GM19328 (cell line): ENCODE measurements around the gene ATP10B.
A peak's percentile ranks its signal among the peaks of the same experiment; 100 is the strongest.
"Not testable (repeated sequence)": the region's sequence is repeated elsewhere in the genome, so short reads cannot be mapped to it uniquely, and the experiment has no call there.

Experiments used
- ATAC-seq: cut with Tn5 transposase; IDR thresholded peaks from one replicate; pipeline ENCODE4 v1.9.1; 2021; ENCODE audit warnings: mild to moderate bottlenecking, moderate library complexity; ENCODE audit not compliant: unreplicated experiment

ATP10B gene

DNA sequence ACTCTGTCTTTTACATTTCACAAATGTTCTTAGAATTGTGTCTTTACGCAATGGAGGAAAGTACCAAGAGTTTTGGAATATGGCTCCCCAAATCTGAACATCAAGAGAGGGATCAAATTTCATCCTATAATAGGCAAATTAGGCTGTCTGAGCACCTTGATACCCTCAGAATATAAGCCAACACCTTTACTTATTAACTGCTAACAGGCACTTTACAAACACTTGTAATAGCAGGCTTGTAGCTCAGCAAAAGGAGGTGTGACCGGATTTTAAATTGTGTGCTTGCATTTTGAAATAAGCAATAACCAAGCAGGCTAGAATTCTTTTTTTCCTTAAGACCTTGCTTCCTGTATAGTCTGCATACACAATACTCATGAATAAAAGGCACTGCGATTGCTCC, 92.0 kb downstream of the ATP10B start:
- no peak for ATAC-seq

DNA sequence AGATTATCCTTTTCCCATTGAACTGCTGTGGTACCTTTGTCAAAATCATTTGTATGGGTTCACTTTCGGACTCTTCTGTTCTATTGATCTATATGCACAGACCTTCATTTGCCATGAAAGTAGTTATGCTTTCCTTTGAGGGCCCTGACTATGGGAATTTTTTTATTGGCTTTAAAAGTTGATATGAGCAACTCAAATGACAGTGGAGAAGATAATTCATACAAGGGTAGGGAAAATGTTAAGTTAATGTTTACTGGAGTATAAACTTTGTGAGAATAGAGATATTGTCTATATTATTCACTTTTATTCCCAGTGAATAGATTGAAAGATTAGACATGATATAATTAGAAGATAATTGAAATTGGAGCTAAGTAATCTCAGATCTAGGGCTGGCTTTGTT, 94.8 kb downstream of the ATP10B start:
- no peak for ATAC-seq

DNA sequence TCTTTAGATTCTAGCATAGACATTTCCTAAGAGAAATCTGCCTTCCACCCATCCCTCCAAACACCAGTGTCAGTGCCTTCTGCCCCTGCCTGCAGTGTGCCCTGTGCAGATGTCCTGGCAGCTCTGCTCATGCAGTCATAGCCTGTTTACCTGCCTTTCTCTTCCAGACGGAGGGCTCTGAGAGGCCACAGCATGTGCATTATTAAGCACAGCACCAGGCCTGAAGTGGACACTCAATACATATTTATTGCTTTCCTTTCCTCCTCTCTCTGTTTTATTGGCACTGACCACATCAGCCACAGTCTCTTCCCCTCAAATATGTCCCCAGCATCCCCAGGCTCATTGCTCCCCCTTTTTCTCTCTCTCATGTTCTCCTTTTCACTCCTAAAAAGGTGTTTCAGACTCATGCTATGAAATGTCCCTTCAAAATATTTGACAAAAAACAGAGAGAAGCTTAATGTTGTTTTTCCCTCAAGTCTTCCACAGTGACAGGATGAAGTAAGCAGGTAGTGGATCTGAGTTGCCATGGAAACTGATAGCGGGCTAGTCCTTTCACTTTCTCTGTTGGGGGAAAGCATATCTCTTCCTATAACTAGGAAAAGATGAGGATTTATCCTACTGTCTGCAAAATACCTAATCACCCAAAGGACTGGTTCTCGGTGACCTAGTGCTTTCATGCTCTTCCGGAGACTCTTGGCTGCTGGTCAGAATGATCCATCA, 100.9 kb downstream of the ATP10B start:
- no peak for ATAC-seq

DNA sequence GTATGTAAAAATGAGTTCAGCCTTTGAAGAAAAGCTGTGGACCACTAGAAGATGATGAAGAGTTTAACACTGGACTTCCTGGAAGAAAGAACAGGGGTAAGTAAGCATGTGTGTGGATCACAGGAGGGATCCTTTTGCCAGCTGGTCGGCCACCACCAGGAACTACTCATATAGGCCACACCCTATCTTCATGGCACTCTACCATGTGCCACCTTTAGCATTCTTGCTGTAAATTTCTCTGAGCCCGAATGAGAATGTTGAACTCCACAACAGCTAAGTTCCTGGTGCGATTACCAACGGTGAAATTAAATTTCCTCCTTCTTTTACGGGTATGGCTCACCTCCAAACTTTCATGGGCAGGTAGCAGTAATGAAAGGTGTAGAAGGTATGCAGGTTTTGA, 102.3 kb downstream of the ATP10B start:
- ATAC-seq = no peak

DNA sequence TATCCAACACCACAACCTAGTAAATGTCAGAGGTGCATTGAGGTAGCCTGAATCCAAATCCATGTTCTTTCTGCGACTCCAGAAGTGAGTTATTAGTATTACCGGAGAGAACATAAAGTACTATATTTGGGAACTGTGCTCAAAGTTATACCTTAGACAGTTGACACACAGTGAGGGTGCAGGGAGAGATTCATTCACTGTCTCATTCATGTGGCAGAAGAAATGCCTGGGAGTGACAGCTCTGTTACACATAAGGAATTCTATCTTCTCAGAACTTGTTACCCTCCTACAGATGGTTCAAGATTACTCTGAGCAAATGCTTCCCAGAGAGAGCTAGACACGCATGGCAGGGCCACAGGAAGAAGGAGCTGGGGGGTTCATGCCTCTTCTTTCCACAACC, 103.0 kb downstream of the ATP10B start:
- no peak for ATAC-seq

DNA sequence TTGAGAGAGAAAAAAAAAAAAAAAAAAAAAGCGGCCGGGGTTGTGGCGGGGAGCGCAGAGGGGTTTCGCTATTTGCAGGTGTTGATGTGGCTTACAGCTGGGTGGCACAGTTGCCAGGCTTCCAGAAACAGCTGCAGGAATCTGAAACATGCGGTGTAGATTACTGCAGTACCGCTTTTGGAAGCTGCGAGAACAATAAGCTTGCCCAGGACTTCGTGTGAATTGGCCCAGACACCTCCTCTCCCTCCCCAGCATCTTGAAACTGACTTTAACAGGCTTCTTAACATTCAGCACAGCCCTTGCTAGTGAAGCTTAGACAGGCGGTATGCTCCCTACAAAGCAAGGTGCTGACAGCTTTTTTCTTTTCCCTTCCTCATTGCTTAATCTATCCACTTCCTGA, 104.0 kb downstream of the ATP10B start:
- no peak for ATAC-seq

DNA sequence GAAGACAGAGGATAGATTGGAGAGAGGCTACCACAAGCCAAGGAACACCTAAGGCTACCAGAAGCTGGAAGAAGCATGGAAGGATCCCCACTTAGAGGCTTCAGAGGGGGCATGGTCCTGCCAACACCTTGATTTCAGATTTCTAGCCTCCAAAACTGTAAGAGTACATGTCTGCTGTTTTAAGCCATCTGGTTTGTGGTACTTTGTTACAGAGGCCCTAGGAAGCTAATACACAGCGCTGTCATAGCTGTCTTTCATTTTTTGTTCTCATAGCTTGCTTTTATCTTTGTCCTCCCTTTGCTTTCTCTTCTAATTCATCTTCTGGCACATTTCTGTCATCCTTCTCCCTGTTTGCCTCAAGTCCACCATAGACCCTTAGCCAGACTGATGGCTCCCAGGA, 104.5 kb downstream of the ATP10B start:
- no peak for ATAC-seq

DNA sequence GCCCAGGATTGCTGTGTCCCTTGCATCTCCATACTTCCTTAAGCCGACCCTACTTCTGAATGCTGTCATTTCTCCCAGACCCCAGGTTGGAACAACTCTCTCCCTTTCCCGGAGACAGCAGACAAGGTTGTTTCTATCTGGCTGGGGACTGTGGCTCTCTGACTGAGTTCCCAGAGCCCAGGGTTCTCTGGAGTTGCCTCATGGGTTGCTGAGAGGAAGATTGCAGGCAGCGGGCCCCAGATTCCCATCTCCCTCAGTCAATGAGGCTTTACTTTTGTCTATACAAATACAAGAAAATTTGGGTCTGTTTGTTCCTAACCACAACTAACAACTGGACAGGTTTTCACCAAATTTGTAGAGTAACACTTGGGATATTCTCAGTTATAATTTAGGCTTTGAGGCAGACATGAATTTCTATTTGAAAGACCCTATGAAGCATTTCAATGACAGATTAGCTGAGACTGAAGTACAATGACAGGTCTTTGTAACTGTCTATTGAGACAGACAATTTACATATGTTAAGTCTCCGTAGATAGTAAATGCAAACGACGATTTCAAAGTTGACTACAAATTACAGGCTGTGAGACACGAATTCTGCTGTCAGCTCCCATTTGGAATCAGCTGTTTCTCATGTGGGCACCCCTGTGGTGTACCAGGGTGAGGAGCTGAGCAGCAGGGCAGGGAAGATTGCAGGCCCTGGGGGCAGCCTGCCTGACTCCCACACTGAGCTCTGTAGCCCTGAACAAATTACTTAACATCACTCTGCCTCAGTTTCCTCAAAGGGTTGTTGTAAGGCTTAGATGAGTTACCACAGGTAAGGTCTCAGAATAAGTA, 107.5 kb downstream of the ATP10B start:
- ATAC-seq = no peak

DNA sequence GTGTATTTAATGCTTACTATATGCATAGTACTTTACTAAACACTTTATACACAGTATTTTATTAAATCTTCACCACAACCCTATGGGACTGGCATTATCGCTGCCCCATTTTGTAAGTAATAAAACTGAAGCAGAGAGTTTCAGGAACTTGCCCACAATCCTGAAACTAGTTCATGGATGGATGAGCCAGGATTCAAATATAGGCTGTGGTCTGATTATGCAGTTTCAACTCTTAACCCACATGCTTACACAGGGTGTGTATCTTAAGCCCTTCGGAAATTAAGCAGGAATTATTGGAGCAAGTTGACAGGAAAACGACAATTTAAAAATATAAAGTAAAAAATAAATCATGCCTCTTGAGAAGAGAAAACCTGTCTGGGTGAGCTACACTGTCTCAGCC, 109.0 kb downstream of the ATP10B start:
- peak; percentile 55 for ATAC-seq

DNA sequence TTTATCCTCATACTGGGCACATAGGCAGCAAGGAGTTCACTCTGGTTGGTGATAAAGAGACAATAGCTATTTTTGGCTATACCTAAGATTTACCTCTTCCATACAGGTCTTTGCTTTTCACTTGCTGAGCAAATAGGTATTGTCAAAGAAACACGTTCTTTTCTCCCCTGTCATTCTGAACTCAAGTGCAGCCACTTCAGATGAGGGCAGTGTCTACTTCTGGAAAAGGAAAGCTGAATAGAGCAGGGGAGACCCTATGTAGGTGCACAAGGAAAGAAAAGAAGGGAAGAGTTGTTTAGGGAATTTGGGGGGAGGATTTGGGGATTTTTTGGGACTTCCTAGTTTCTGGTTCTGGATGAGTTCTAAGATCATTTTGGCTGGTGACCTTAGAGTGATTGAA, 109.6 kb downstream of the ATP10B start:
- no peak for ATAC-seq

DNA sequence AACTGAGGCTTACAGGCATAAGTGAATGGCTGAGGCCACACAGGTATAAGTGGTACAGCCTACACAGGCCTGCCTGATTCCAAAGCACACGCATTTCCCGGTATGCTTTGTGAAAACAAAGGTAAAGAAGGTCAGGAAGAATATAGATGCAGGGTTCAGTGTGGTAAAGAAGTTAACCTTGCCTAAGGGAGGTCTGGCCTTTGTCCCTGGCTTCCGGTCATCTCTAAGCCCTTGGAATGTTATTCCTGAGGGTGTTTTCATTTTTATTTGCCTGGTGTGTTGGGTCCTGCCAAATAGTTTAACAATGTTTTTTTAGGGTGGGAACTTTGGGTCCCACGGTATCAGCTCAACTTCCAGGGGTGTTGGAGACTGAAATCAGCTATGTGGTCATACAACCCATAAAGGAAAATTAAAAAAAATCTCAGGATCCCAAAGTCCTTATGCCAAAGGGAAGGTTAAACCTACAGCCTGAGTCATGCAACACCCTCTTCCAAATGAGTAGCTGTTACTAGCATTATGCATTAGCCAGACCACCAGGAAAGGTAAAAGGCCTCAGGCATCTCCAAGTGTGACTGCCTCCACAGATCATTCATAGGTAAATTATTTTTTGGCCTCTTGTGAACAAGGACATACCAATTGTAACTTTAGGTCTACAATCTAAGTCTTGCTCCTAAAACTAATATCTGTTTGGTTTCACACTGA, 124.6 kb downstream of the ATP10B start:
- no peak for ATAC-seq

DNA sequence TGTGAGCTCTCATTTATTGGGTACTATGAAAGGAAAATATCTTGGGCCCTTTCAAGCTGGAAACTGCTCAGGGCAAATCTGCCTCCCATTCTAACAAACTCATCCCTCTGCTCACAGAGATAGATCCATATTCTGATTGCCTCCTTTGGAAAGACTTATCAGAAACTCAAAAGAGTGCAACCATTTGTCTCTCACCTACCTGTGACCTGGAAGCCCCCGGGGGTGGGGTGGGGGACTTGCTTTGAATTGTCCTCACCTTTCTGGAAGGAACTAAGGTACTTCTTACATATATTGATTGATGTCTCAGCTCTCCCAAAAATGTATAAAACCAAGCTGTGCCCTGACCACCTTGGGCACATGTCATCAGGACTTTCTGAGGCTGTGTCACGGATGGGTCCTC, 125.3 kb downstream of the ATP10B start:
- no peak for ATAC-seq

DNA sequence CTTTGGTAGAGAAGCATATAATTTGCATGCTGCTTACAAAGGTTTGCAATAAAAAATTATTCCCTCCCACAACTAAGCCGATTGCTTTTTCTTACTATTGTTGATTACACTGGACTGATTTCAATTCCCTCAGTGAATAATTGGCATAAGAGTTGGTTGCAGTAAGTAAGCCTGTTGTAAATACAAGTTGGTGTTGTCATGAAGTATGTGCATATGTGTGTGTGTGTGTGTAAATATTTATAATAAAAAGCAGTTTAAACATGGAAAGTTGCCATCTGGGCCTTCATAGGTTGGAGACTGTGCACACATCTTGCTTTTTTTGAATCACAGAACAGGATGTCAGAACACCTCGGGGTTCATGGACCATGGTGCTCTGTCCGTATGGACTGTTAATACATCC, 131.2 kb downstream of the ATP10B start:
- ATAC-seq = no peak

DNA sequence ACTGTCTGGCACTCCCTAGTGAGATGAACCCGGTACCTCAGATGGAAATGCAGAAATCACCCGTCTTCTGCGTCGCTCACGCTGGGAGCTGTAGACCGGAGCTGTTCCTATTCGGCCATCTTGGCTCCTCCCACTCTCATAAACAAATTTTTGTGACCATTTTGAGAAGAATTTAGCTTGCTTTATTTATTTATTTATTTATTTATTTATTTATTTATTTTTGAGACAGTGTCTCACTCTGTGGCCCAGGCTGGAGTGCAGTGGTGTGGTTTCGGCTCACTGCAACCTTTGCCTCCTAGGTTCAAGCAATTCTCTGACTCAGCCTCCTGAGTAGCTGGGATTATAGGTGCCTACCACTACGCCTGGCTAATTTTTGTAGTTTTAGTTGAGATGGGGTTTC, 136.5 kb downstream of the ATP10B start:
- not testable (repeated sequence) for ATAC-seq

DNA sequence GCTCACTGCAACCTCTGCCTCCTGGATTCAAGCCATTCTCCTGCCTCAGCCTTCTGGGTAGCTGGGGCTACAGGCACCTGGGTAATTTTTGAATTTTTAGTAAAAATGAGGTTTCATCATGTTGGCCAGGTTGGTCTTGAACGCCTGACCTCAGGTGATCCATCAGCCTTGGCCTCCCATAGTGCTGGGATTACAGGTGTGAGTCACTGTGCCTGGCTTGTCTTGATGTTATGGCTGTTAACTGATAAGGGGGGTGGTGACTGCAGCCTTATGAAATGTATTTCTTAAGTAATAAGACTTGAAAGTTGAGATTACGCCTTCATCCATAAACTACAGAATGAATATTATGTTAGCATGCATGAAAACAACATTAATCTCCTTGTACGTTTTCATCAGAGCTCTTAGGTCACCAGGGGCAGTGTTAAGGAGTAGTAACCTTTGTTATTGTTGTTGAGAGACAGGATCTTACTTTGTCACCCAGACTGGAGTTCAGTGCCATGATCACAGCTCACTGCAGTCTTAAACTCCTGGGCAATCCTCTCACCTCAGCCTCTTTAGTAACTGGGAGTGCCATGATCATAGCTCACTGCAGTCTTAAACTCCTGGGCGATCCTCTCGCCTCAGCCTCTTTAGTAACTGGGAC, 148.3 kb downstream of the ATP10B start:
- ATAC-seq = no peak

DNA sequence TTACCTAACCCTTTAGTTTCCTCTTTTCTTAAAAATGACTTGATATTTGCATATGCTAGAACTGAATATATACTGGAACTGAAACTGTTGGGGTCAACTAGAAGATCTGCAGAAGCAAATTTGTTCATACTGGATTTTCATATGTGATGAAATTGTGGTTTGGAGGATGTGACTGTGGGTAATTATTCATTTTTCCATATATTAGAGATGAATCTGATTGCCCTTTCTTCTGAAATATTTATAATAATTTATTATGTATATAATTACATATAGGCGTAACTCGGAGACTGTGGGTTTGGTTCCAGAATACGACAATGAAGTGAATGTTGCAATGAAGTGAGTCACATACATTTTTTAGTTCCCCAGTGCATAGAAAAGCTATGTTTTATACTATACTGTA, 149.1 kb downstream of the ATP10B start:
- ATAC-seq = peak; percentile 84

DNA sequence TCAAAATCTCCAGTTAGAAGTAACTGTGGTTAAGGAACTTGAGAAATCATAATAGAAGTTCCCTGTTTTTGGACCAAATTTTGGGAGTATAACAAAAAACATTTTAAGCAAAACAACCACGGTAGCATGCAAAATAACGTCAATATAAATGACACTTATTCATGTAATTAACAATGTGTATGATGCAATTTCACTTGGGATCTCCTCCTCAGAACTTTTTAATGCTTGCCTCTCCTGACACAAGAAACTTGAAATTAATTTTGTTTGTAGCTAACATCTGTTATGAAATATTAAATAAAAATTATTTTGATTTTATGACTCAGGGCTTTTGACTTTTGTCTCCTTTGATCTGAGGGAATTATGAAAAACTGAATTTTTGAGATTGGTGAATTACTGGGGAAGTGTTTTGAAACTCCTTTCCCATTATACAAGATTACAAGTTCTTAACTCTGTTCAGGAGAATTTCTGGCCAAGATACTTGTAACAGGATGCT, 149.7 kb downstream of the ATP10B start:
- no peak for ATAC-seq

DNA sequence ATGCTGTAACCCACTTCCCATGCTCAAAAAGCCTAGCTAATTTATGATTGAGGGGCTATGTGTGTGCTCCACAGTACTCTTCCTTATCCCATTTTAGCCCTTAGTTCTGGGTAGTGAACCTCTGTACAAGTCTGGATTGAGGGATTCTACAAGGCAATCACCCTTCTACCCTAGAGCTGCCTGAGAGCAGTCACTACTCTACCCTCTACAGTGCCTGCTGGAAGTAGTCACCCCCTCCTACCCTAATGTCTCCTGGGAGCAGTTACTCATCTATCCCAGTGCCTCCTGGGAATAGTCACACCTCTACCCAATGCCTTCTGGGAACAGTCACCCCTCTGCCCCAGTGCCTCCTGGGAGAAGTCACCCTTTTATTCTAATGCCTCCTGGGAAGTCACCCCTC, 150.6 kb downstream of the ATP10B start:
- no peak for ATAC-seq

DNA sequence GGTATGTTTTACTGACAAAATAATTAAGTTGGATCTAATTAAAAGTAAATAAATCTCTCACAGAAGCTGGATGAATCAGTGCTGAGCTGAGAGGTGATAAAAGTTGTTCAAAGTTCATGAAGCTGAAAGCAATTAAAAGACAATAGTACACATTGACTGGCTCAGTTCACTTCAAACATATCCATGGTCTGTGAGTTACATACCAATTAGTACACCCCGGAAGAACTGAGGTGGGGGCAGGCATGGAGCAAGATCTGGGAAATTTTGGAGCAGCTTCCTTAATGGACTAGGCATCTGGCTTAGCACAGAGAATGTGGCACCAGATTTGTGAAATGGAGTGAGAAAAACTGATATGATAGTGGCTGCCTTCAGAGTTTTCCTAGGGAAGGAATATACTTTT, 152.7 kb downstream of the ATP10B start:
- no peak for ATAC-seq

DNA sequence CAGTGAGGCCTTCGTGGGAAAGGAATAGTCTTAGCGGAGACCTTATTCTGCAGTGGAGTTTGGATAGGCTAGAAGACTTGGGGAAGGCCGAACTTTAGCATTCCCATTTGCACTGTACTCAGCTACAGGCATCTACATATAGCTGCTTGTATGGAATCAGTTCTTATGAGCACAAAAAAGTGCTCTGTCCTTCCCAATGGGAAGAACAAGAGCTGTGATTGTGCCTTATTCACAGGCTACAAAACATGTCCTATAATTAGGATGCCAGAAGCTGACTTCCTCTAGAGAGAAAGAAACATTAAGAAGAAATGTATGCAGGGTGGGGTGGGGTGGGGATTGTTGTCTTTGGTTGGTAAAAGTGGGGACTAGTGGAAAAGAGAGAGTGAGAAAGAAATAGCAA, 154.7 kb downstream of the ATP10B start:
- ATAC-seq = no peak

DNA sequence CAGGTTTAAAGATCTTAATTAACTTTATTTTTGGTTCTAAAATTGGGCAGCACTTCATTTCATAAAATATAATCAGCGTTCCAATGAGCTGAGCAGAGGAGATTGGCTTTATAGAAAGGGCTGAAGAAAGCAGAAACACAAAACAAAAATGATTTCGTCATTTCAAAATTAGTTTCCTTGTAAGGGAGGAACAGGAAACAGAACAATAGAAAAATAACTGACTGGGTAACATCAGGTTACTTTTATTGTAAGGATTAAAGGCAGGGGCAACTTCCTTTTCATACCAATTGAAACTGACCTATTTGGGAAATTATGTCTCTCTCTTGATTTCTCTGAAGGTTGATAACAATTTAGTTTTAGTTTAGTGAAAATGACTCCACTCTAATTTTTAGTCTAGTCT, 157.1 kb downstream of the ATP10B start:
- no peak for ATAC-seq
